Measurements from ENCODE around the gene MAP7D3.

Gene MAP7D3

DNA sequence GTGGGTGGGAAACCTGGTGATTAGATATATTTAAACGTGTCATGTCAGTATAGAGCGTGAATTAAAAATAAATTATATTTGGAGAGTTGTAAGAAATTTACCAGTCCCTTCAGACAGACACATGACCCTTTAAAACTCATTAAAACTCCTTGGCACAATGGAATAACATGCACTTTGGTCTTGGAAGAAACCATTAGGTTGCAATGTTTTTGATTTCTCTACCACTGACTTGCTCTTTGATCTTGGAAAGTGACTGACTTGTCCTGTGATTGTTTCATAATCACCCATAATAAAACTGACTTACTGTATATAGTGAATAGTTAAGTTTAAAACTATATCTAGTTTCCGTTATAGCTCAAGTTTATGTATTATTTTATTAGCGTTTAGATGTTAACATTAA, 68.0 kb downstream of the MAP7D3 start:
- H3K79me2 ChIP-seq: peaks cover 4% of the 10 kb centered on the region
- no peak overlapping the region for H3K4me3 ChIP-seq (ENCODE audit: low read depth, low read length)
- H2AFZ ChIP-seq: no peak overlapping the region
- TF ChIP-seq, protein P1, sequence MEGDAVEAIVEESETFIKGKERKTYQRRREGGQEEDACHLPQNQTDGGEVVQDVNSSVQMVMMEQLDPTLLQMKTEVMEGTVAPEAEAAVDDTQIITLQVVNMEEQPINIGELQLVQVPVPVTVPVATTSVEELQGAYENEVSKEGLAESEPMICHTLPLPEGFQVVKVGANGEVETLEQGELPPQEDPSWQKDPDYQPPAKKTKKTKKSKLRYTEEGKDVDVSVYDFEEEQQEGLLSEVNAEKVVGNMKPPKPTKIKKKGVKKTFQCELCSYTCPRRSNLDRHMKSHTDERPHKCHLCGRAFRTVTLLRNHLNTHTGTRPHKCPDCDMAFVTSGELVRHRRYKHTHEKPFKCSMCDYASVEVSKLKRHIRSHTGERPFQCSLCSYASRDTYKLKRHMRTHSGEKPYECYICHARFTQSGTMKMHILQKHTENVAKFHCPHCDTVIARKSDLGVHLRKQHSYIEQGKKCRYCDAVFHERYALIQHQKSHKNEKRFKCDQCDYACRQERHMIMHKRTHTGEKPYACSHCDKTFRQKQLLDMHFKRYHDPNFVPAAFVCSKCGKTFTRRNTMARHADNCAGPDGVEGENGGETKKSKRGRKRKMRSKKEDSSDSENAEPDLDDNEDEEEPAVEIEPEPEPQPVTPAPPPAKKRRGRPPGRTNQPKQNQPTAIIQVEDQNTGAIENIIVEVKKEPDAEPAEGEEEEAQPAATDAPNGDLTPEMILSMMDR (IDR thresholded peaks at IDR 0.05): no peak
- no peaks in the 10 kb centered on the region for H3K36me3 ChIP-seq (ENCODE audit: control insufficient read depth, insufficient read depth, low read length)
- no peak overlapping the region for H3K4me2 ChIP-seq (ENCODE audit: low read length)
- H3K9ac ChIP-seq: no peak overlapping the region
- H3K4me1 ChIP-seq: peaks cover 6% of the 10 kb centered on the region
- H3K27me3 ChIP-seq (ENCODE audit: control insufficient read depth, insufficient read depth, low read length): no peaks in the 10 kb centered on the region
- no peaks in the 10 kb centered on the region for H3K9me3 ChIP-seq (ENCODE audit: control insufficient read depth, low read length)
- no peak overlapping the region for H3K27ac ChIP-seq

DNA sequence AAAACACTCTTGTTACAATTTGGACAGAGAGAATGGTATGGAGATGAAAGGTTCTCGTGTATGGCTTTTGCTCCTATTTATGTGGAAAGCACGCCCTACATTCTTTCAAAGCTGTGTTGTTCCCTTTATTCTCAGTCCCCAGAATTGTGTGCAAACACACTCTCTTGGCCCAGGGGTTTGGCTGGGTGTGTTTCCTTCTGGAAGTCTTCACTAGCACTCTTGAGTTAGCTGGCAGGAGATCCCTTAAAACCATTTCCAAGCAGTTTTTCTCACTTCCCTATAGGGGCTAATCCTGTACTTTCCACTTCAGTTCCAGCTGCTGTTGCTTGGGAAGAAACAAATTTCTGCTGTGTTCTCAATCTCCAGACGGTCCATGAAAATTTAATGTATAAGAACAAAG, 68.8 kb downstream of the MAP7D3 start:
- Histone ChIP-seq H3K9me3 (ENCODE audit: control insufficient read depth, low read length) (no peaks in the 10 kb centered on the region), H2AFZ (no peak overlapping the region), H3K27me3 (ENCODE audit: control insufficient read depth, insufficient read depth, low read length) (no peaks in the 10 kb centered on the region), H3K9ac (no peak overlapping the region), H3K4me1 (peaks cover 6% of the 10 kb centered on the region), H3K27ac (no peak overlapping the region), H3K79me2 (peaks cover 6% of the 10 kb centered on the region), H3K4me3 (ENCODE audit: low read depth, low read length) (no peak overlapping the region), H3K4me2 (ENCODE audit: low read length) (no peak overlapping the region), H3K36me3 (ENCODE audit: control insufficient read depth, insufficient read depth, low read length) (no peaks in the 10 kb centered on the region)
- TF ChIP-seq, protein P1 (IDR thresholded peaks at IDR 0.05): no peak

DNA sequence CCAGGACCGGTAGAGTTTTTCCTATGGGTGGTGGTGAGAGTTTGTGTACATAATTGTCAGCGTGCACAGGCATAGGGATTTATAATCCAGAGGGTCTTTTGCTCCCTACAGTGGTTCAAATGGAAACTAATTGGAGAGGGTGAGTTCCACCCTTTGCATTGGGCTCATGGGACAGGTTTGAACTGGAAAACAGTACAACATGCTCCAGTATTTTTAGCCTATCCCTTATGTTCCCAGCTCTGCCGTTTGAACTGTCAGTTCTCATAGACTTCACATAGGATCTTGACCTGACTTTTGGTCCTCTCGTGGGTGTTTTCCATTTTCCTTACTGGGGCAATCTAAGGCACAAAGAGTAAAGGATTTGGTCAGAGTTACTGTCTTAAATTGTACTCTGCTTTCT, 72.1 kb downstream of the MAP7D3 start:
- peaks cover 8% of the 10 kb centered on the region for H3K4me1 ChIP-seq
- no peak overlapping the region for H3K4me2 ChIP-seq (ENCODE audit: low read length)
- TF ChIP-seq, protein P1 (IDR thresholded peaks at IDR 0.05): no peak
- no peak overlapping the region for H3K9ac ChIP-seq
- H3K4me3 ChIP-seq (ENCODE audit: low read depth, low read length): no peak overlapping the region
- H2AFZ ChIP-seq: no peak overlapping the region
- H3K27me3 ChIP-seq (ENCODE audit: control insufficient read depth, insufficient read depth, low read length): no peaks in the 10 kb centered on the region
- H3K9me3 ChIP-seq (ENCODE audit: control insufficient read depth, low read length): no peaks in the 10 kb centered on the region
- H3K79me2 ChIP-seq: peaks cover 2% of the 10 kb centered on the region
- no peak overlapping the region for H3K27ac ChIP-seq
- H3K36me3 ChIP-seq (ENCODE audit: control insufficient read depth, insufficient read depth, low read length): no peaks in the 10 kb centered on the region

DNA sequence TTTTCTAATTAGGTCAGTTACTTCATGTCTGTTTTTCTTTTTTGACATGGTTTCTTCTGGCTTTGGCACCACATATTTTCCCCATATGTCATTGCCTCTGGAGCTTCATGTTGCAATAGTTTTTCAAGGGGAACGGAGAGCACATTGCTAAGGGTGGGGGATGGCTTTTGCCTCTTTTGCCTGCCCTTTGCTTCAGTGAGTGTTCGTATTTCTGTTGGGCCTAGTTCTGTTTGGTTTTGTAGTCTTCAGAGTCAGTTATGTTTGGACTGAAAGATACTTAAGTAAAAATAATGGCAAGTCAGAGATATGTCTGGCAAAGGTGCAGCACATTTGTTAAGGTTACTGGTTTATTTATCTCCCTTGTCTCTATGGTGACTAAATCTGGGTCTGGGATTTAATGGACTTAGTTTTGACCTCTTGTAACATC, 74.8 kb downstream of the MAP7D3 start:
- peak overlapping the region; percentile 59 for H3K27ac ChIP-seq

DNA sequence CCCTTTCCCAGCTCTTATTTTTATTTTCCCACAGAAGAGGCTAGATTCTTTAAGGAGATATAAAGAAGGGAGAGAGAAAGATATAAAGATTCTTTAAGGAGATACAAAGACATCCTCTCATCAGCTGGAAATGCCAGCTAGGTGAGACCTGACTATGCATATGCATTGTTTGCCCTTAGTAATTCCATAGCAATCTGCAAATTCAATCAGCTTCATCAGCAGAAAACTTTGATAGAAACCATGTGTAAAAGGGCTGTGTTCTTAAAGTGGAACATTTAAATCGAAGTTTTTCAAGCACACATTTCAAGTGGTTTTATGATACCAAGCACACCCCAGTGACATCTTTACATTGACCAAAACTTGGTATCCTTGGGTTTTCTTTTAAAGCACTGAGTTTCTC, 79.8 kb downstream of the MAP7D3 start:
- peaks cover 19% of the 10 kb centered on the region for H3K4me1 ChIP-seq
- H3K9me3 ChIP-seq (ENCODE audit: control insufficient read depth, low read length): no peaks in the 10 kb centered on the region
- no peaks in the 10 kb centered on the region for H3K36me3 ChIP-seq (ENCODE audit: control insufficient read depth, insufficient read depth, low read length)
- H3K4me3 ChIP-seq (ENCODE audit: low read depth, low read length): peak overlapping the region; percentile 9
- H3K79me2 ChIP-seq: peaks cover 21% of the 10 kb centered on the region
- peak overlapping the region; percentile 49 for H3K4me2 ChIP-seq (ENCODE audit: low read length)
- peak overlapping the region; percentile 49 for H3K27ac ChIP-seq
- no peak overlapping the region for H3K9ac ChIP-seq
- H3K27me3 ChIP-seq (ENCODE audit: control insufficient read depth, insufficient read depth, low read length): no peaks in the 10 kb centered on the region
- no peak overlapping the region for H2AFZ ChIP-seq
- TF ChIP-seq, protein P1 (IDR thresholded peaks at IDR 0.05): no peak

More for the DNA sequence above, 74.8 kb downstream of the MAP7D3 start:
- TF ChIP-seq, protein P1 (IDR thresholded peaks at IDR 0.05): no peak
- H3K4me2 ChIP-seq (ENCODE audit: low read length): peak overlapping the region; percentile 24
- no peak overlapping the region for H3K9ac ChIP-seq
- peaks cover 7% of the 10 kb centered on the region for H3K4me1 ChIP-seq
- H2AFZ ChIP-seq: no peak overlapping the region
- peaks cover 6% of the 10 kb centered on the region for H3K79me2 ChIP-seq
- H3K36me3 ChIP-seq (ENCODE audit: control insufficient read depth, insufficient read depth, low read length): no peaks in the 10 kb centered on the region
- H3K9me3 ChIP-seq (ENCODE audit: control insufficient read depth, low read length): no peaks in the 10 kb centered on the region
- H3K27me3 ChIP-seq (ENCODE audit: control insufficient read depth, insufficient read depth, low read length): no peaks in the 10 kb centered on the region
- H3K4me3 ChIP-seq (ENCODE audit: low read depth, low read length): no peak overlapping the region
